Pancreas (tissue), 10 donors: ENCODE data around the gene URI1. TPM values are rescaled to one million over a fixed set of nuclear protein-coding genes. Genes with fewer than 3 reads are reported as not detected.
A peak's percentile ranks its signal among the peaks of the same experiment; 100 is the strongest.

Source experiments
- ATAC-seq, 4 donors: fragments of 200-7000 bp; cut with Tn5 transposase; one replicate each; pipeline versions ENCODE4 v1.8.0 to v1.9.1; 2020; ENCODE audit warnings: mild to moderate bottlenecking in 4 of 4, moderate library complexity in 4 of 4
- DNase-seq, 6 donors: peaks; one replicate each; pipeline ENCODE4 v3.0.0-alpha.2; 2020
- FAIRE-seq: peaks from 2 replicates; lab custom pipeline; 2012; peaks lifted over from hg19 to GRCh38; lab: Jason Lieb, UNC
- H3K27ac ChIP-seq, 4 donors: fragments of 200-600 bp; sonication (generic); 1 replicate in 3 of 4; 2 replicates in 1 of 4; pipeline versions ENCODE4 v1.5.0 to v1.8.0; 2020
- H3K27me3 ChIP-seq, 4 donors: fragments of 200-600 bp; one replicate each; pipeline ENCODE4 v1.8.0; 2021
- H3K36me3 ChIP-seq, 3 donors: fragments of 200-600 bp; sonication (generic) in 1 of 3; one replicate each; pipeline versions ENCODE4 v1.5.0 to v1.8.0; 2020 to 2021
- H3K4me1 ChIP-seq, 3 donors: fragments of 200-600 bp; one replicate each; pipeline ENCODE4 v1.8.0; 2021
- H3K4me3 ChIP-seq, 4 donors: fragments of 200-600 bp; sonication (generic) in 2 of 4; one replicate each; pipeline versions ENCODE4 v1.5.0 to v1.8.0; 2020 to 2021
- H3K9me3 ChIP-seq, 4 donors: fragments of 200-600 bp; one replicate each; pipeline ENCODE4 v1.8.0; 2021
- WGBS, 2 donors: extraction: QIAGEN DNeasy Blood & Tissue Kit; methylation state at CpG; one replicate each; pipeline ENCODE4 v1.1.7; 2013; 5-methylcytosine and 5-hydroxymethylcytosine counted together
- intact Hi-C, 3 donors: fragments of 100-400 bp; cut with DNase I; formaldehyde crosslinking; loops; one replicate each; pipeline versions ENCODE4 v1.11.1 to v1.14.2; 2022
- polyA plus RNA-seq, 2 donors: library from polyadenylated mRNA; stranded (reverse); fragments of 200-250 nt; gene quantifications; one replicate each; pipeline ENCODE4 v1.2.3, GENCODE V29; 2013
- total RNA-seq, 6 donors: library from RNA; stranded (reverse); fragmentation: NEBNext Ultra II Directional in 4 of 6; extraction: Animal tissue kit (Norgen Biotek cat#: 25700) in 4 of 6; gene quantifications; one replicate each; pipeline versions ENCODE4 v1.2.1 to v1.2.4, GENCODE V29; 2021 to 2023
- TF ChIP-seq, protein P1 (sequence below), 4 donors: fragments of 200-600 bp; sonication (generic) in 3 of 4; IDR thresholded peaks; one replicate each; pipeline versions ENCODE4 v1.5.0 to v1.8.0; 2021; ENCODE audit warnings: antibody characterized with exemption in 4 of 4
- donor health status: healthy with polysubstance abuse.
- donor health status: DM: no; HTN: no; CAD: no; lungs with moderate emphysema.
- donor health status: DM: no; HTN: no; CAD: no.
- donor health status: control.
- donor health status: control.
- donor health status: Bipolar disorder and iron deficiency.
- donor health status: DM: yes; HTN: yes; CAD: no.
- donor health status: DM: no; HTN: no; CAD: no.
- donor health status: DM: no; HTN: no; CAD: no.
- donor health status: DM: yes; HTN: yes; CAD: no.

URI1 gene
- total and polyA plus RNA-seq, 8 donors: 8.6 to 33.4 (median 25.0) TPM

DNA sequence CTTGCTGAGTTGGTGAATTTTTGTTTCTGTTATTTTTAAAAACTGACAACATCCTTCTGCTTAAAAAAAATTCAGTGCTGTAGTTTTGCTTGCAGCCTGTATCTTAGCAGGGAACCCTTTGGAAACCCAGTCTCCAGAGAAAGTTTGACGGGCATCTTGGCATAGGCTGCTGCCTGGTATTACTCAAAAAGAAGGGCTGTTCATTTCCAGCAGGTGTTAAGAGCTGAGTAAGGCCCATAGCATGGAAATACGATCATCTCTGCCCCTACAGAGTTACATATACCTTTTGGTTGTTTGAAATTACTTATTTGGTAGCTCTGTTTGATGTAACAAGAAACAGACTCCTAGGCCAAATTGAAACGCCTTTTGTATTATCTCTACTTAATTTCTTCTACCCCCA, 41.5 kb downstream of the URI1 start:
- intact Hi-C loops: no loop called here
- 57 to 67% methylated on average over 3 of the region's 3 CpGs for WGBS, 2 donors
- Histone ChIP-seq H3K36me3 (no peaks in the 10 kb centered on the region), H3K27me3 (no peaks in the 10 kb centered on the region), H3K4me3 (no peak overlapping the region), H3K4me1 (peaks cover 0 to 5% (median 0%) of the 10 kb centered on the region in 3 donors), H3K9me3 (no peaks in the 10 kb centered on the region), H3K27ac (no peak overlapping the region)
- no peak for FAIRE-seq
- ATAC-seq: peak in 1 of 4 donors; percentile 26
- DNase-seq: no peak
- TF ChIP-seq, protein P1, sequence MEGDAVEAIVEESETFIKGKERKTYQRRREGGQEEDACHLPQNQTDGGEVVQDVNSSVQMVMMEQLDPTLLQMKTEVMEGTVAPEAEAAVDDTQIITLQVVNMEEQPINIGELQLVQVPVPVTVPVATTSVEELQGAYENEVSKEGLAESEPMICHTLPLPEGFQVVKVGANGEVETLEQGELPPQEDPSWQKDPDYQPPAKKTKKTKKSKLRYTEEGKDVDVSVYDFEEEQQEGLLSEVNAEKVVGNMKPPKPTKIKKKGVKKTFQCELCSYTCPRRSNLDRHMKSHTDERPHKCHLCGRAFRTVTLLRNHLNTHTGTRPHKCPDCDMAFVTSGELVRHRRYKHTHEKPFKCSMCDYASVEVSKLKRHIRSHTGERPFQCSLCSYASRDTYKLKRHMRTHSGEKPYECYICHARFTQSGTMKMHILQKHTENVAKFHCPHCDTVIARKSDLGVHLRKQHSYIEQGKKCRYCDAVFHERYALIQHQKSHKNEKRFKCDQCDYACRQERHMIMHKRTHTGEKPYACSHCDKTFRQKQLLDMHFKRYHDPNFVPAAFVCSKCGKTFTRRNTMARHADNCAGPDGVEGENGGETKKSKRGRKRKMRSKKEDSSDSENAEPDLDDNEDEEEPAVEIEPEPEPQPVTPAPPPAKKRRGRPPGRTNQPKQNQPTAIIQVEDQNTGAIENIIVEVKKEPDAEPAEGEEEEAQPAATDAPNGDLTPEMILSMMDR (IDR thresholded peaks at IDR 0.05): no peak

DNA sequence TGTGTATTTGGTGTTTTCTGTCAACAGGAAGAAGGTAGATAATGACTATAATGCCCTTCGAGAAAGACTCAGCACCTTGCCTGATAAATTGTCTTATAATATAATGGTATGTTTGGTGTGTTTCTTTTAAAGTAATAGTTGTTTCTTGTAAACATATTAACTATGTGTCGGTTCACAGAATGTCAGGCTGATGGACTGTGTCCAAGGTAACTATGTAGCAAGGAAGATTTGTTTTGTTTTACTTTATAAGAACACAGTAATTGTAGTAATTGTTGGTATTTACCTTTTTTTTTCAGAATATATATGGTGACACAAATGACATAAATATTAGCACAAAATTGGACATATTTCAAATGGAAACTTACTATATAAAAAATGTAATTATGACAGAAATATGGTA, 43.2 kb downstream of the URI1 start:
- ATAC-seq: no peak
- Histone ChIP-seq H3K4me3 (no peak overlapping the region), H3K36me3 (no peaks in the 10 kb centered on the region), H3K4me1 (no peaks in the 10 kb centered on the region), H3K27me3 (no peaks in the 10 kb centered on the region), H3K27ac (no peak overlapping the region), H3K9me3 (no peaks in the 10 kb centered on the region)
- 36 to 46% methylated on average over 2 of the region's 2 CpGs for WGBS, 2 donors
- TF ChIP-seq, protein P1 (IDR thresholded peaks at IDR 0.05): no peak
- no peak for DNase-seq
- peak; percentile 29 for FAIRE-seq
- intact Hi-C loops: no loop called here

DNA sequence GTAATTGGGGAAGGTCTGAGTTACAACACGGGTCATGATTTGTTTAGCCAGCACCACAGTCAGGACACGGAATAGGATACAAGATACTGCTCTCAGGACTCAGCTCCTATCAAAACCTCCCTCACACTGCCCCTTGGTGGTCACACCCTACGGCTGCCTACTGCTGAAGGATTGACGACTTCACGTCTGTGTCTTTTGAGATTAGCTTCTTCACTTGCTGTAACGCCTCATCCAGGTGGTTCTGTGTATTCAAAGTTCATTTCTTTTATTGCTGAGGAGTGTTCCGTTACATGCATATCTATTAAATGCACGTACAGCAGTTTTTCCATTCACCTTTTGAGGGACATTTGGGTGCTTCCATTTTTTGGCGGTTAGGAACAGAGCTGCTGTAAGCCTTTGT, 46.3 kb downstream of the URI1 start:
- intact Hi-C loops: no loop called here
- H3K4me3 ChIP-seq: no peak overlapping the region
- TF ChIP-seq, protein P1 (IDR thresholded peaks at IDR 0.05): no peak
- no peaks in the 10 kb centered on the region for H3K9me3 ChIP-seq
- FAIRE-seq (no peak), DNase-seq (no peak), ATAC-seq (no peak)
- no peaks in the 10 kb centered on the region for H3K4me1 ChIP-seq
- H3K27ac ChIP-seq: no peak overlapping the region
- H3K27me3 ChIP-seq: no peaks in the 10 kb centered on the region
- H3K36me3 ChIP-seq: no peaks in the 10 kb centered on the region
- 95% methylated on average over 9 of the region's 9 CpGs for WGBS, 2 donors

DNA sequence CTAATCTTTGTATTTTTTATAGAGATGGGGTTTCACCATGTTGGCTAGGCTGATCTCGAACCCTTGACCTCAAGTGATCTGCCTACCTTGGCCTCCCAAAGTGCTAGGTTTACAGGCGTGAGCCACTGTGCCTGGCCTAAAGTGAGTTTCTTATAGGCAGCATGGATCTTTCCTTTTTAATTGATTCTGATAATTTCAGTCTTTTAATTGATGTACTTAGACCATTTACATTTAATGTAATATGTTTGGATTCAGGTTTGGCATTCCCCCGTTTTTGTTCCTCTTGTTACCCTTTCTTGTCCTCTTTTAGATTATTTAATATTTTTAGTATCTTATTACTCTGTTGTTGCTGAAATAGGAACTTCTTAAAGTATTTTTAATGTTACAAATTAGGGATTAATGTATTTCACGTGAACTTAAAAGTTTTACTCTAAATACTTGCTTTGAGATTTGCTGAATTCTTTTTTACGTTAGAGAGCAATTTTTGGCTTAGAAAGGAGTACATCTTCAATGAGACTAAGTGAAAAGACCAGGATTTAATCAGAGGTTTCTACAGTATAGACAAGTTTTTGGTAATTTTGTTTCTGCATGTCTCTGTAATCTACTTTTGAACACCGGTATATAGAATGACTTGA, 50.3 kb downstream of the URI1 start:
- TF ChIP-seq, protein P1 (IDR thresholded peaks at IDR 0.05): no peak
- no peak for FAIRE-seq
- WGBS, 2 donors: 97 to 98% methylated on average over 6 of the region's 6 CpGs

DNA sequence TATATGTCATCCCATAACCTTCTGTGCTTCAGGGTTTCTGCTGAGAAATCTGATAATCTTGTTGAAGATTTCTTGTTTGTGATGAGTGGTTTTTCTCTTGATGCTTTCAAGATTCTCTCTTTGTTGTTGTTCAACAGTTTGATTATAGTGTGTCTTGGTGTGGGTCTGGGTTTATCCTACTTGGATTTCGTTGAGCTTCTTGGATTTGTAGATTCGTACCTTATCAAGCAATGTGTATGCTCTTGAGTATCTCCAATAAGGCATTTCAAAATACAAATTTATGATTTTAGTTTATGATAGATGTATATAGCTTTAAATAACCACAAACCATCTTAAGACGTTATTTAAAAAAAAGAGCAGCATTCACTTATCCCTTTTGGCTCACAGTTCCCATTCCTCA, 57.5 kb downstream of the URI1 start:
- WGBS, 2 donors: 89 to 93% methylated on average over 3 of the region's 3 CpGs
- Histone ChIP-seq H3K27me3 (no peaks in the 10 kb centered on the region), H3K4me1 (peaks cover 0 to 5% (median 0%) of the 10 kb centered on the region in 3 donors), H3K27ac (no peak overlapping the region), H3K4me3 (no peak overlapping the region), H3K9me3 (no peaks in the 10 kb centered on the region), H3K36me3 (no peaks in the 10 kb centered on the region)
- ATAC-seq (no peak), FAIRE-seq (no peak), DNase-seq (no peak)
- TF ChIP-seq, protein P1 (IDR thresholded peaks at IDR 0.05): no peak
- intact Hi-C loops: no loop called here

More for the DNA sequence above, 50.3 kb downstream of the URI1 start:
- Histone ChIP-seq H3K4me1 (no peaks in the 10 kb centered on the region), H3K9me3 (no peaks in the 10 kb centered on the region), H3K27ac (no peak overlapping the region), H3K27me3 (no peaks in the 10 kb centered on the region), H3K36me3 (no peaks in the 10 kb centered on the region), H3K4me3 (no peak overlapping the region)
- no peak for DNase-seq
- intact Hi-C loops: no loop called here
- ATAC-seq: no peak
